Measurements from ENCODE around the gene CYP27C1.

CYP27C1 gene

DNA sequence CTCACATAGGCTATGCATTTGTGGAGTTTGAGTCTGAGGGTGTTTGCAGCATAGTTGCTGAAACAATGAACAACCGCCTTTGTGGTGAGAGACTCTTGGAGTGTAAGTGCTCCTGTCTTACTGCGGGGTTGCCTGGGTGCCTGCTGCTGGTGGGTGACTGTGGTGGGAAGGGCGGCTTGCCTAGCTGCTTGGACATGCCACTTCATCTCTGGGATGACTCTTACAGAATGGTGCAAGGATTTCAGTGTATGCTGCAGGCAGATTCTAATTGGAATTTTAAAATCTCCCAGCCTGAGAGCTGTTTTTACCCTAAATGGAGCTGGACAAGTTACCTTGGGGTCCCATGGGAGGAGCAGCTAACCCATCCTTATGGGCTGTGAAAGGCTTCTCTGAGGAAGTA lies 50.1 kb downstream of the CYP27C1 start:
- TF ChIP-seq CTCF (IDR thresholded peaks at IDR 0.05; ENCODE audit: insufficient read depth, low read length, poor library complexity, severe bottlenecking): no peak
- Histone ChIP-seq H3K4me3 (replicated peaks; ENCODE audit: low read depth, low read length) (no peak overlapping the region), H3K27me3 (replicated peaks; ENCODE audit: control insufficient read depth, insufficient read depth, low read length) (no peaks in the 10 kb centered on the region; the same call in 1 of the 2 replicates), H3K36me3 (ENCODE audit: control insufficient read depth, insufficient read depth, low read length) (no peaks in the 10 kb centered on the region)
- DNase-seq (ENCODE audit: extremely low read depth, insufficient read length): no peak

GRCh38 chr2:127169066-127169660 lies 50.9 kb downstream of the CYP27C1 start:
- Histone ChIP-seq H3K27me3 (replicated peaks; ENCODE audit: control insufficient read depth, insufficient read depth, low read length) (no peaks in the 10 kb centered on the region; the same call in 1 of the 2 replicates), H3K36me3 (ENCODE audit: control insufficient read depth, insufficient read depth, low read length) (no peaks in the 10 kb centered on the region), H3K4me3 (replicated peaks; ENCODE audit: low read depth, low read length) (no peak overlapping the region)
- no peak for DNase-seq (ENCODE audit: extremely low read depth, insufficient read length)
- no peak for TF ChIP-seq CTCF (IDR thresholded peaks at IDR 0.05; ENCODE audit: insufficient read depth, low read length, poor library complexity, severe bottlenecking)

DNA sequence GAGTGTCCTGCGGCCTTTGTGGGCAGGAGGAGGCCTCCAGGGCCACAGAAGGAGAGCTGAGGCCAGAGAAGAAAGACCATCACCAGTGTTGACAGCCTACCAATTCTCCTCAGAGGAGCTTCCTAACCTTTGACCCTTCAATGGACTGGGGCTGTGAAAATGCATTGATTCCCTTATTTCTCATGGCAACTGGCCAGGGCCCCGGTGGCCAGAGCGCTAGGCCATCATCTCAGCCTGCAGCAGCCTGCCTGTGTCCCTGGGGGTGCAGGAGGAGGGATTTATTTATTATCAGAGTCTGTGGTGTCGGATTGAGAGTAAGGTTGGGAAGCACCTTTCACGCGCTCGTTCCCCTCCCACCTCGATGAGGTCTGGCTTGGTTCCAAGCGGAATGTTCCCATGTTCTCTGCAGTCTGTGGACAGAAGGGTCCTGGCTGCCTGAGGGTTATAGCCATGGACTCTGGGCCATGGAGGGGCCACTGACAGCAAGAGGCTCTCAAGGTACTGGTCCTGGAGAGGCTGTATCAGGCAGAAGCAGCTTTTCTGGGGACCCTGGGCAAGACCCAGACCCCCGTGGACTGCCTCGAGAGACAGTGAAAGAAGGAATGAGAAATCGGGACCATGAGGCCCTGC lies 53.8 kb downstream of the CYP27C1 start:
- Histone ChIP-seq H3K27me3 (replicated peaks; ENCODE audit: control insufficient read depth, insufficient read depth, low read length) (peaks cover 2% of the 10 kb centered on the region), H3K36me3 (ENCODE audit: control insufficient read depth, insufficient read depth, low read length) (no peaks in the 10 kb centered on the region), H3K4me3 (replicated peaks; ENCODE audit: low read depth, low read length) (no peak overlapping the region)
- DNase-seq (ENCODE audit: extremely low read depth, insufficient read length): no peak
- no peak for TF ChIP-seq CTCF (IDR thresholded peaks at IDR 0.05; ENCODE audit: insufficient read depth, low read length, poor library complexity, severe bottlenecking)

GRCh38 chr2:127165539-127165935 lies 54.6 kb downstream of the CYP27C1 start:
- Histone ChIP-seq H3K27me3 (replicated peaks; ENCODE audit: control insufficient read depth, insufficient read depth, low read length) (peaks cover 2% of the 10 kb centered on the region; the same call in 1 of the 2 replicates), H3K36me3 (ENCODE audit: control insufficient read depth, insufficient read depth, low read length) (no peaks in the 10 kb centered on the region), H3K4me3 (replicated peaks; ENCODE audit: low read depth, low read length) (no peak overlapping the region)
- no peak for TF ChIP-seq CTCF (IDR thresholded peaks at IDR 0.05; ENCODE audit: insufficient read depth, low read length, poor library complexity, severe bottlenecking)
- no peak for DNase-seq (ENCODE audit: extremely low read depth, insufficient read length)

DNA sequence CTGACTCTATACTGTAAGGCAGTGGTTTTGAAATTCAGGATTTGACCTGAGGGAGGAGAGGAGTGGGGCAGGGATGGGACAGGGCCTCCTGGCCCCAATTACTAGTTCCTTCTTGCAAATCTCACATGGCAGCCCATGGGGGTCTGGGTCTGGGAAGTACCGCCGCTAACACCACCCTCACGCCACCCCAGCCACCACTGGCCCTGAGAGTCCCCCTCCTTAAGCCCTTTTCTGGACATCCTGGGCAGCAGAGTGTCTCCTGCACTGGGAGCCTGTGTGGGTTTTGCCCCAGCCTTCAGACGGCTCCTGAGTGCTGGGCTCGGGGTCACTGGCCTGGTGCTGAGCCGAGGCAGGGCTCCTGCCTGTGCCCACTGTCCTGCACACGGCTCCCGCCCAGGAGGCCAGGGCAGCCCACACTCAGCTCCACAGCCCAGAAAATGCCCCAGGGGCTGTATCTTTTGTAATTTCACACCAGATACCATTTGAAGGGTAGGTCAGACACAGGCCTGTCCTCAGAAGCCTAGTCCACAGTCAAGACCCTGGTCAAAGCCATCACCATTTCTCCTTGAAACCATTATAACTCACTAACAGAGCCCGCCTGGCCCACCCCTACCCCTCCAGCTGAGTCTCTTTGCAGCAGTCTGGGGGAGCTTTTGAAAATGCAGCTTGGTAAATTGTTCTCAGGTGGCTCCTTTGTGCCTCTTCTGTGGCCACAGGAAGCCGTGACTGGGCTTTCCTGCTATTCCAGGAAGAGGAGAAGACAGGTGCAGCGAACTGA lies 55.1 kb downstream of the CYP27C1 start:
- H3K4me3 ChIP-seq (replicated peaks; ENCODE audit: low read depth, low read length): no peak overlapping the region
- DNase-seq (ENCODE audit: extremely low read depth, insufficient read length): no peak
- H3K36me3 ChIP-seq (ENCODE audit: control insufficient read depth, insufficient read depth, low read length): no peaks in the 10 kb centered on the region
- H3K27me3 ChIP-seq (replicated peaks; ENCODE audit: control insufficient read depth, insufficient read depth, low read length): peaks cover 2% of the 10 kb centered on the region; the same call in 1 of the 2 replicates
- TF ChIP-seq CTCF (IDR thresholded peaks at IDR 0.05; ENCODE audit: insufficient read depth, low read length, poor library complexity, severe bottlenecking): no peak
